H1 (cell line): ENCODE results near the gene ENOX2. TPM values are rescaled to one million over a fixed set of nuclear protein-coding genes. Genes with fewer than 3 reads are reported as not detected.

Source experiments
- CTCF ChIA-PET: fragments of 300-600 bp; sonication (Branson Sonifier 250); formaldehyde crosslinking; loops from one replicate; lab custom pipeline; 2021; ENCODE audit not compliant: partially characterized antibody; lab: Charles Lee
- POLR2A ChIA-PET: fragments of 300-600 bp; sonication (Branson Sonifier 250); formaldehyde crosslinking; loops from one replicate; lab custom pipeline; 2021; ENCODE audit warnings: inconsistent platforms; ENCODE audit not compliant: partially characterized antibody; lab: Charles Lee
- DNase-seq, 2 experiments: peaks; one replicate each; pipeline versions ENCODE4 v3.0.0 to v3.0.0-alpha.2; 2010 to 2022; ENCODE audit warnings: low spot score in 2 of 2, low read depth in 1 of 2, mixed read lengths in 1 of 2
- FAIRE-seq: peaks from 2 replicates; lab custom pipeline; 2011; peaks lifted over from hg19 to GRCh38; lab: Jason Lieb, UNC
- H2AFZ ChIP-seq: 2 replicates; pipeline ENCODE4 v1.8.1; 2012; ENCODE audit warnings: low read length, inconsistent platforms
- H2AK5ac ChIP-seq: 2 replicates; pipeline ENCODE4 v1.6.1; 2013; ENCODE audit warnings: low read depth, low read length
- H2BK120ac ChIP-seq: replicated peaks from 2 replicates; pipeline ENCODE3; 2013; ENCODE audit warnings: low read depth, low read length, inconsistent platforms
- H2BK12ac ChIP-seq: 2 replicates; pipeline ENCODE4 v1.6.1; 2013; ENCODE audit warnings: low read depth, low read length
- H2BK15ac ChIP-seq: 2 replicates; pipeline ENCODE4 v1.6.1; 2013; ENCODE audit warnings: low read length
- H2BK20ac ChIP-seq: 2 replicates; pipeline ENCODE4 v1.6.1; 2013; ENCODE audit warnings: low read length
- H2BK5ac ChIP-seq: 2 replicates; pipeline ENCODE4 v1.6.1; 2013; ENCODE audit warnings: low read depth, low read length
- H3K14ac ChIP-seq: 2 replicates; pipeline ENCODE4 v1.6.1; 2013; ENCODE audit warnings: inconsistent platforms; ENCODE audit not compliant: insufficient read length
- H3K18ac ChIP-seq: 2 replicates; pipeline ENCODE4 v1.6.1; 2013; ENCODE audit warnings: low read length; ENCODE audit errors: extremely low read depth
- H3K23ac ChIP-seq: 2 replicates; pipeline ENCODE4 v1.6.1; 2013; ENCODE audit warnings: inconsistent platforms; ENCODE audit not compliant: insufficient read length
- H3K23me2 ChIP-seq: 2 replicates; pipeline ENCODE4 v1.6.1; 2013; ENCODE audit warnings: low read depth, low read length
- H3K27ac ChIP-seq: 2 replicates; pipeline ENCODE4 v1.6.1; 2011; ENCODE audit warnings: low read depth, low read length, inconsistent platforms
- H3K27me3 ChIP-seq, 4 experiments: replicated peaks in 1 of 4; 1 replicate in 1 of 4; 2 replicates in 3 of 4; pipeline versions ENCODE4 v1.6.1 to v1.8.1; 2011 to 2013; ENCODE audit warnings: low read length in 3 of 4, mild to moderate bottlenecking in 3 of 4, inconsistent platforms in 2 of 4, mixed read lengths in 2 of 4, moderate library complexity in 1 of 4; ENCODE audit not compliant: control insufficient read depth in 3 of 4, insufficient read depth in 3 of 4; ENCODE audit errors: extremely low read depth in 1 of 4
- H3K36me3 ChIP-seq, 4 experiments: 2 replicates each; pipeline versions ENCODE4 v1.6.1 to v1.8.1; 2011 to 2013; ENCODE audit warnings: mild to moderate bottlenecking in 4 of 4, low read length in 3 of 4, moderate library complexity in 2 of 4, control low read depth in 1 of 4, inconsistent platforms in 1 of 4; ENCODE audit not compliant: insufficient read depth in 4 of 4, control insufficient read depth in 2 of 4
- H3K4ac ChIP-seq: replicated peaks from 2 replicates; pipeline ENCODE3; 2013; ENCODE audit warnings: low read length, low read depth, mixed read lengths, inconsistent platforms; ENCODE audit not compliant: insufficient read length
- H3K4me1 ChIP-seq, 4 experiments: replicated peaks in 1 of 4; 1 replicate in 1 of 4; 2 replicates in 3 of 4; pipeline versions ENCODE4 v1.6.1 to v1.8.1; 2011 to 2013; ENCODE audit warnings: low read length in 3 of 4, inconsistent platforms in 2 of 4, mixed read lengths in 1 of 4; ENCODE audit not compliant: insufficient read depth in 4 of 4, control insufficient read depth in 3 of 4
- H3K4me2 ChIP-seq, 2 experiments: 2 replicates each; pipeline versions ENCODE4 v1.6.1 to v1.8.1; 2011 to 2013; ENCODE audit warnings: low read depth in 2 of 2, low read length in 2 of 2, control low read depth in 1 of 2, inconsistent platforms in 1 of 2, mild to moderate bottlenecking in 1 of 2; ENCODE audit not compliant: insufficient read depth in 1 of 2
- H3K4me3 ChIP-seq, 4 experiments: fragments of 200-600, 300-600 bp in 1 of 4; sonication (generic), shearing (Covaris generic), sonication (Bioruptor Twin) in 1 of 4; 2 replicates each; pipeline versions ENCODE4 v1.5.1 to v1.8.1; 2011 to 2016; ENCODE audit warnings: low read length in 4 of 4, low read depth in 3 of 4, control low read depth in 2 of 4, inconsistent platforms in 2 of 4, mild to moderate bottlenecking in 2 of 4, mixed read lengths in 1 of 4, moderate library complexity in 1 of 4; ENCODE audit not compliant: insufficient read depth in 2 of 4; ENCODE audit errors: extremely low read depth in 1 of 4
- H3K56ac ChIP-seq: replicated peaks from 2 replicates; pipeline ENCODE3; 2013; ENCODE audit warnings: low read depth, mild to moderate bottlenecking, mixed read lengths, low read length, inconsistent platforms; ENCODE audit not compliant: insufficient read length
- H3K79me1 ChIP-seq: 2 replicates; pipeline ENCODE4 v1.6.1; 2013; ENCODE audit warnings: low read depth, low read length, control low read depth
- H3K79me2 ChIP-seq, 2 experiments: 2 replicates each; pipeline versions ENCODE4 v1.6.1 to v1.8.1; 2012 to 2013; ENCODE audit warnings: low read length in 2 of 2, mild to moderate bottlenecking in 2 of 2, inconsistent platforms in 1 of 2; ENCODE audit not compliant: insufficient read depth in 2 of 2, control insufficient read depth in 1 of 2
- H3K9ac ChIP-seq, 4 experiments: replicated peaks in 1 of 4; 1 replicate in 1 of 4; 2 replicates in 3 of 4; pipeline versions ENCODE4 v1.6.1 to v1.8.1; 2011 to 2013; ENCODE audit warnings: low read depth in 3 of 4, low read length in 3 of 4, control low read depth in 2 of 4, mild to moderate bottlenecking in 2 of 4, moderate library complexity in 2 of 4, inconsistent platforms in 1 of 4; ENCODE audit errors: extremely low read depth in 1 of 4
- H3K9me3 ChIP-seq, 2 experiments: 2 replicates each; pipeline versions ENCODE4 v1.6.1 to v1.8.1; 2012 to 2013; ENCODE audit warnings: mild to moderate bottlenecking in 2 of 2, moderate library complexity in 2 of 2, control low read depth in 1 of 2, inconsistent platforms in 1 of 2, low read depth in 1 of 2, low read length in 1 of 2, mixed read lengths in 1 of 2; ENCODE audit not compliant: insufficient read depth in 2 of 2
- H4K20me1 ChIP-seq, 2 experiments: replicated peaks in 1 of 2; 2 replicates each; pipeline versions ENCODE3 to v1.8.1; 2011 to 2013; ENCODE audit warnings: inconsistent platforms in 2 of 2, low read length in 2 of 2, mild to moderate bottlenecking in 1 of 2; ENCODE audit not compliant: insufficient read depth in 2 of 2, control insufficient read depth in 1 of 2
- H4K5ac ChIP-seq: 2 replicates; pipeline ENCODE4 v1.6.1; 2013; ENCODE audit warnings: low read length, low read depth, mixed read lengths, inconsistent platforms; ENCODE audit not compliant: insufficient read length
- H4K8ac ChIP-seq: 2 replicates; pipeline ENCODE4 v1.8.0; 2013; ENCODE audit warnings: mild to moderate bottlenecking, moderate library complexity, low read length, inconsistent platforms; ENCODE audit not compliant: insufficient read depth; ENCODE audit errors: extremely low read depth
- H4K91ac ChIP-seq: replicated peaks from 2 replicates; pipeline ENCODE3; 2013; ENCODE audit warnings: low read length, mixed read lengths, inconsistent platforms; ENCODE audit not compliant: insufficient read length
- CHD1 ChIP-seq: IDR thresholded peaks from 2 replicates; pipeline ENCODE4 v1.6.1; 2012; ENCODE audit warnings: low read depth, low read length, improper control_type of control experiment
- E2F6 ChIP-seq: IDR thresholded peaks from 2 replicates; pipeline ENCODE4 v1.6.1; 2012; ENCODE audit warnings: inconsistent platforms
- HDAC2 ChIP-seq, 2 experiments: fragments of 300-600 bp in 1 of 2; sonication (generic) in 1 of 2; IDR thresholded peaks; 2 replicates each; pipeline ENCODE4 v1.6.1; 2011 to 2012; ENCODE audit warnings: low read depth in 2 of 2, low read length in 2 of 2, mild to moderate bottlenecking in 2 of 2, moderate library complexity in 2 of 2, borderline replicate concordance in 1 of 2, inconsistent platforms in 1 of 2
- SAP30 ChIP-seq: fragments of 300-600 bp; sonication (generic); IDR thresholded peaks from 2 replicates; pipeline ENCODE4 v1.7.1; 2012; ENCODE audit warnings: low read length, moderate library complexity, mild to moderate bottlenecking, inconsistent platforms; ENCODE audit not compliant: insufficient read depth, insufficient replicate concordance
- TEAD4 ChIP-seq: IDR thresholded peaks from 2 replicates; pipeline ENCODE4 v1.6.1; 2012; ENCODE audit warnings: low read depth, low read length, inconsistent platforms, mixed read lengths
- WGBS, 2 experiments: shearing (Covaris generic) in 1 of 2; methylation state at CpG; one replicate each; pipeline versions ENCODE4 v1.1.6 to v1.1.7; 2013 to 2015; ENCODE audit warnings: low lambda C conversion rate in 2 of 2, mixed read lengths in 2 of 2, inconsistent platforms in 1 of 2, low coverage in 1 of 2, missing lambda C conversion rate in 1 of 2; ENCODE audit not compliant: insufficient replicate concordance in 2 of 2, insufficient coverage in 1 of 2, insufficient read length in 1 of 2; ENCODE audit errors: extremely low coverage in 1 of 2, missing lambda C conversion rate in 1 of 2; 5-methylcytosine and 5-hydroxymethylcytosine counted together
- polyA plus RNA-seq, 7 experiments: library from polyadenylated mRNA; depleted of rRNA in 3 of 7; stranded (reverse) in 5 of 7; unstranded in 2 of 7; fragments of >200 nt in 5 of 7; fragments of 200-250 nt in 2 of 7; gene quantifications; 1 replicate in 5 of 7; 2 replicates in 1 of 7; 4 replicates in 1 of 7; pipeline versions ENCODE4 v1.2.1 to v1.2.3, GENCODE V29; 2011 to 2013; ENCODE audit warnings: missing spikeins in 2 of 7, mixed read lengths in 2 of 7
- total RNA-seq: library from RNA; stranded (reverse); fragmentation: NEBNext Ultra II Directional; extraction: Animal tissue kit (Norgen Biotek cat#: 25700); gene quantifications from 2 replicates; pipeline ENCODE4 v1.2.1, GENCODE V29; 2021

Gene ENOX2
- total and polyA plus RNA-seq, 2 of the 8 experiments (the other 6 are each of a cell fraction or from before 2014, with no cell fraction given): 4.5 to 12.3 TPM

DNA sequence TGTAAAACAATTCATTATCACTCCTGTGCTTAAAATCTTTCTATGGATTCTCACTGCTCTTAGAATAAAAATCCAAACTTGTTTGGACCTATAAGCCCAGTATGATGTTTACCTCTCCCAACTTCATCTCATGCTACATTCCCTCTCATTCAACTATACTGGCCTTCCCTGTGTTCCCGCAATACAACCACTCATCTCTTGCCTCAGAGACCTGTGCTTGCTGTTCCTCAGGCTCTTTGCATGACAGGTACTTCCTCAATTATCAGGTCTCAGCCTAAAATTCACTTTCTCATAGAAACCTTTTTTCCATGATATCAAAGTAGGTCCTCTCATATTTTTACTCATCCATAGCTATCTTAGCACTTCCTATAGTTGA lies 71.7 kb downstream of the ENOX2 start:
- Histone ChIP-seq H2BK15ac (no peak overlapping the region), H2BK5ac (no peak overlapping the region), H3K23ac (no peak overlapping the region), H3K27ac (no peak overlapping the region), H3K18ac (no peak overlapping the region), H2BK20ac (no peak overlapping the region), H4K8ac (no peak overlapping the region), H4K5ac (no peak overlapping the region), H4K20me1 (no peaks in the 10 kb centered on the region), H3K27me3 (no peaks in the 10 kb centered on the region), H3K79me2 (no peaks in the 10 kb centered on the region), H3K4me1 (0 out of 7 replicates have a peak, but pooled peaks cover 0 to 4% (median 0%) of the 10 kb centered on the region in 4 experiments), H3K23me2 (no peaks in the 10 kb centered on the region), H2AK5ac (no peak overlapping the region), H3K9ac (no peak overlapping the region), H2AFZ (no peak overlapping the region), H3K4me2 (no peak overlapping the region), H2BK120ac (no peak overlapping the region), H3K56ac (no peak overlapping the region), H3K79me1 (no peaks in the 10 kb centered on the region), H4K91ac (no peak overlapping the region), H2BK12ac (no peak overlapping the region), H3K4ac (no peak overlapping the region), H3K9me3 (no peaks in the 10 kb centered on the region), H3K4me3 (no peak overlapping the region), H3K14ac (no peak overlapping the region), H3K36me3 (no peaks in the 10 kb centered on the region)
- FAIRE-seq (peak; percentile 42), DNase-seq (no peak)
- ChIA-PET POLR2A (no interaction called here), CTCF (no interaction called here)
- TF ChIP-seq SAP30: no peak
- TF ChIP-seq E2F6: no peak
- no peak for TF ChIP-seq TEAD4
- TF ChIP-seq CHD1: no peak
- TF ChIP-seq HDAC2 (IDR thresholded peaks at IDR 0.05; ENCODE audit: borderline replicate concordance in 1 of 2, low read depth in 2 of 2, low read length in 2 of 2): no peak
- 86% methylated on average over 1 of the region's 1 CpG; no CpG with 5 or more reads in 1 of the 2 experiments for WGBS, 2 experiments
